Measurements from ENCODE around the gene ARHGDIG.
"Not testable (repeated sequence)": the region's sequence is repeated elsewhere in the genome, so short reads cannot be mapped to it uniquely, and the experiment has no call there.

ARHGDIG gene

GRCh38 chr16:301950-302349, 21.6 kb downstream of the ARHGDIG start:
- no peak for DNase-seq

- no peak for DNase-seq
Measured at GRCh38 chr16:303760-304505, 23.5 kb downstream of the ARHGDIG start.

GRCh38 chr16:305916-306626, 25.7 kb downstream of the ARHGDIG start:
- no peak for DNase-seq

- peak; percentile 47 for DNase-seq
Measured at GRCh38 chr16:306911-307370, 26.6 kb downstream of the ARHGDIG start.

- DNase-seq, result no peak
Measured at GRCh38 chr16:307691-308312, 27.4 kb downstream of the ARHGDIG start.

- no peak for DNase-seq
Measured at GRCh38 chr16:309476-309875, 29.1 kb downstream of the ARHGDIG start.

- no peak for DNase-seq
Measured at GRCh38 chr16:311725-312124, 31.3 kb downstream of the ARHGDIG start.

- no peak for DNase-seq
Measured at GRCh38 chr16:314351-314750, 34.0 kb downstream of the ARHGDIG start.

- no peak for DNase-seq
Measured at GRCh38 chr16:314795-315299, 34.5 kb downstream of the ARHGDIG start.

- DNase-seq, result no peak
Measured at GRCh38 chr16:316741-317464, 36.5 kb downstream of the ARHGDIG start.

GRCh38 chr16:317583-317982, 37.2 kb downstream of the ARHGDIG start:
- DNase-seq, result no peak

GRCh38 chr16:318628-319027, 38.2 kb downstream of the ARHGDIG start:
- no peak for DNase-seq

- DNase-seq, result no peak
Measured at GRCh38 chr16:320206-320605, 39.8 kb downstream of the ARHGDIG start.

GRCh38 chr16:321532-321931, 41.1 kb downstream of the ARHGDIG start:
- DNase-seq, result no peak

GRCh38 chr16:322476-323143, 42.2 kb downstream of the ARHGDIG start:
- no peak for DNase-seq

- no peak for DNase-seq
Measured at GRCh38 chr16:324201-324450, 43.7 kb downstream of the ARHGDIG start.

GRCh38 chr16:324451-325334, 44.3 kb downstream of the ARHGDIG start:
- DNase-seq, result no peak

GRCh38 chr16:325375-326145, 45.2 kb downstream of the ARHGDIG start:
- DNase-seq, result no peak

- no peak for DNase-seq
Measured at GRCh38 chr16:330741-331140, 50.4 kb downstream of the ARHGDIG start.

GRCh38 chr16:331181-331814, 50.9 kb downstream of the ARHGDIG start:
- not testable (repeated sequence) for DNase-seq

All from NCI-H187 treated with DMSO at 0.1 percent for 48 hours (cell line).